GM18499 (cell line): ENCODE results near the gene CORIN.
"Not testable (repeated sequence)": the region's sequence is repeated elsewhere in the genome, so short reads cannot be mapped to it uniquely, and the experiment has no call there.

Experiments
- ATAC-seq: cut with Tn5 transposase; IDR thresholded peaks from one replicate; pipeline ENCODE4 v1.9.1; 2021; ENCODE audit warnings: moderate number of reproducible peaks; ENCODE audit not compliant: insufficient read depth, unreplicated experiment

Gene CORIN

DNA sequence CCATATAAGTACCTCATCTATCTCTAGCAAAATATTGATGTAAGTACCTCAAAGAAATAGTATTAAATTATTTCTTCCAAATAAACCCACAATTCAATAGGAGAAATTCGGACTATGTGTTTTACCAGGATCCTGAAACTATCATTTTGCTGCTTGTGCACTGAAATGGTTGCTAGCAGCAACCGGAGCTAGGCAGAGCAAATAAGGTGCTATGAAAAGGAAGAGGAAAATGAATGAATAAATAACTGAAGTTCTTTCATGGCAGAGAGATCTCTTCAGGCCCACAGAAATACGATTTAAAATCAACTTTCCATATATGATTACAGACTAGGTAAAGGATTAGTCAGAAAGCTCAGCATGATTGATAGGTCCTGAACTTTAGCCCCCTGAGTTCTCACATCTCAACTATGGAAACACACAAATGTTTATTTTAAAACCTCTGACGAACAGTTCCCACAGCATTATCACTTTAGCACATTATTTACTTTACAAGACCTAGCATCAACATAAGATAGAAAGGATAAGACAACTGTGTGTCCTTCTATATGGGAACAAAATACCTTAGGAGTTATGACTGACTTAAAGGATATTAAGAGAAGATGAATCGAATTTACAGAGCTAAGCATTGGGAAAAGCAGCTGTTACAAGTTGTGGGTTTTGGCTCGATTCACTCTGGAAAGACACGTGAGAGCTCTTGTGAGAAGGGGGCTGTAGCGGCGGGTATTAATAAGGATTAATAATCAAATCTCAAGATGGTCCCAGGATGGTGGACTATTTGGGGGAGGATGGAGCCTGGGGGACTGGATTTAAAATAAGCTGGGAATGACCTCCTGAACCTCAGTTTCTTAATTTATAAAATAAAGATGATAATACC, 104.3 kb downstream of the CORIN start:
- no peak for ATAC-seq

DNA sequence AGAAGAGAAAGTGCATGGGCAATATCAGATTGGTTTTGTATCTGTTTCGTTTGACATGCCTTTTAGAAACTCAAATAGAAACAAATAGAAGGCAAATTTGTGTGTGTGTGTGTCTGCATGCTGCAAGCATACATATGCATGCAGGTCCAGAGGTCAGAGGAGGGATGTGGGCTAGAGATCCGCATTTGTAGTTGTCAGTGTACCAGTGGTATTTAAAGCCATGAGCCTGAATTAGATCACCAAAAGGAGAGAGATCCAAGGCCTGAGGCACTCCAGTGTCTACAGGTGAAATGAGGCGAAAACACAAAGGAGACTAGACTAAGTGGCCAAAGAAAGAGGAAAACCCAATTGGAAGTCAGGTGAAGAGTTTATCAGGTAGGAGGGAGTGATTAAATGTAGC, 106.7 kb downstream of the CORIN start:
- no peak for ATAC-seq

DNA sequence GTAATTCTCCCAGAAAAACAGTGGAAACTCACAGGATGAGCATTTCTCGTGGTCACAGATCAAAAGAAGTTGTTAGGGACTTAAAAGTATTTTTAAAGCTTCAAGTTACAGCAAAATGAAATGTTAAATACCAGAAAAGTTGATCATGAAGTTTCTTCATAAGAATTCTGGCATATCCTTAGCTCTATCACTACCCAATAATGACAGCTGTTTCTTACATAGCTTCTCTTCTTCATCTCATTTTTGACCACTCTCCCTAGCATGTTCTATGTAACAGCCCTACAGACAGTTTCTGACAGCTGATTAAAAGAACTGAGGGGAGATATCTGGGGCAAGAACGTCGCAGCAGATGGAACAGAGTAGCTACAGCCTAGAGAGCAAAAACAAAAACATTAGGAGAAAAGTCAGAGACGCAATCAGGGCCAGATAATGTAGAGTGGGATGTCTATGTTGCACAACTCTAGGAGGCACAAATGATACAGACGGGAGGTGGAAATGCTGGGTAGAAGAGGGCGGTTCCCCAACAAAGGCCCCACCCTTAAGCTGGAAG, 108.7 kb downstream of the CORIN start:
- ATAC-seq, result no peak

- no peak for ATAC-seq
Measured at GRCh38 chr4:47721892-47722575, 115.8 kb downstream of the CORIN start.

- ATAC-seq, result no peak
Measured at GRCh38 chr4:47721485-47721884, 116.4 kb downstream of the CORIN start.

DNA sequence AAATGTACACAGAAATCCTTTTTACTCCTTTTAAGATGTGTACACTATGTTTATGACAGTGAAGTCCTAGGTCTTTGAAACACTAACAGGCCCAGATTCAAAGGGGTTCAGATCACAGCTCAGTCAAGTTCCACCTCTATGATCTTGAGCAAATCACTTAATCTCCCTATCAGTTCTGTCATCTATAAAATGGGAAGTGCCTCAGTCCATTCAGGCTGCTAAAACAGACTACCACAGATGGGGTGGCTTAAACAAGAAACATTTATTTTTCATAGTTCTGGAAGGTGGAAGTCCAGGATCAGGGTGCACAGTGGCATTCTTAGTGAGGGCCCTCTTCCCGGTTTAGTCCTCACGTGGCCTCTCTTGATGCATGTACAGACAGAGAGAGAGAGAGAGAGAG, 117.1 kb downstream of the CORIN start:
- ATAC-seq, result no peak

DNA sequence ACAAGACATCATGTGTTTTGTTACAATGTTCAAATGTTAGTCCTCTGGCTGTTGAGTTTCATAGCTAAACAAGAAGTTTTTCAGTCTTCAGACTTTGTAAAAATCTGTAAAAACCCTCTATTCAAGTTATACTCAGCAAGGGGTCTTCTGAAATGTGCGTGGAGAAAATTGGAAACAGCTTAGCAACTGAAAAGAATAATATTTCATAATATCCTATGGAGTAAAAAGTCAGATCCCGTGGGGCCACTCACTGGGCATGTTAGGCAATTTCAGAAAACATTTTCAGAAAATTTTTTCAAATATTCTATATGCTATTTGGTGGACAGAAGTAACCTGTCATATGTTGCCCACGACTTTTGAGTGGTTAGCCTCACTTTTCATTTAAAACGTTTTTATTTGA, 118.3 kb downstream of the CORIN start:
- no peak for ATAC-seq

GRCh38 chr4:47718696-47719095, 119.2 kb downstream of the CORIN start:
- ATAC-seq, result no peak

GRCh38 chr4:47717188-47717587, 120.7 kb downstream of the CORIN start:
- no peak for ATAC-seq

- no peak for ATAC-seq
Measured at GRCh38 chr4:47715716-47716416, 122.0 kb downstream of the CORIN start.

DNA sequence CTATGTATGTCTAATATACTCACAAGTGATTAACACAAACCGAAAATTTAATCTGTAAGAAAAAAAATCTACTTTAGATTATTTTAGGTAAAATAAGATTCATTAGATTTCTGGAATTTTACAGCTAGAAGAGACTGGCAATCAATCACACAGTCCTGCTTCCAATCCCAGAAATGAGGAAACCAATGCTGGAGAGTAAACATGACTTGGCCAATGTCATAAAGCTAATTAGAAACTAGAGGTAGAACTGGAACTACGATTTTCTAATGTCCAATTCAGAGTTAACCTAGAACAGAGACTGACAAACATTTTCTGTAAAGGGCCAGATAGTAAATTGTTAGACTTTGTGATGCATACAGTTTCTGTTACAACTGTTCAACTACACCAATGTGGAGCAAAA, 123.6 kb downstream of the CORIN start:
- no peak for ATAC-seq

DNA sequence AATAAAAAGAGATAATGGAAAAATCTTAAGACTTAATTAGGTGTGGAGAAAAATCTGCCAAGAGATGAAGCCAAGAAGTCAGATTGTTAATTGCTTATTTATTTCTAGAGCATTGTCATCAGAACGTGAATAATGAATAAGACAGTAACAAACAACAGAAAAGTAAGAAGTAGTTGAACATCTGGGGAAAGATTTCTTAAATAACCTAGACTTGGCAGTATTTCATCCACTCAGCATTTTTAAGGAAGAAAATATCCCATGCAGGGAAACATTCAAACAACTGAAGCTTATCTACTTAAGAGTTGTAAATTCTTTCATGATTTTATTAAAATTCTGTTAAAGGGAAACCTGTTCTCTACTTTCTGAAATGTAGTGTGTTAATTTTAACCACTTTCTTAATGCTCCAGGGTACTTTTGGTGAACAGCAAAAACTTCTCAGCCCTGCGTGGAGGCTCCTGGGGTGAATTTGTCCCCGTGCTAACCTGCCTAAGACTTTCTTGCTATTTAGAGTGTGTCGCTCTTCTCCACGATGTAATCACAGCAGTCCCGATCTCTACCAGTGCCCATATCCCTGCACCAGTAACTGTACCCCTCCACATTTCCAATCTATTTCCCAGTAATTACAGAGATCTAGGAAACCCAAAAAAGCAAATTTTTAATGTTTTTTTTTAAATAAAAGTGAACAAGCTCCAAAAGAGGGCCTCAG, 124.6 kb downstream of the CORIN start:
- no peak for ATAC-seq

DNA sequence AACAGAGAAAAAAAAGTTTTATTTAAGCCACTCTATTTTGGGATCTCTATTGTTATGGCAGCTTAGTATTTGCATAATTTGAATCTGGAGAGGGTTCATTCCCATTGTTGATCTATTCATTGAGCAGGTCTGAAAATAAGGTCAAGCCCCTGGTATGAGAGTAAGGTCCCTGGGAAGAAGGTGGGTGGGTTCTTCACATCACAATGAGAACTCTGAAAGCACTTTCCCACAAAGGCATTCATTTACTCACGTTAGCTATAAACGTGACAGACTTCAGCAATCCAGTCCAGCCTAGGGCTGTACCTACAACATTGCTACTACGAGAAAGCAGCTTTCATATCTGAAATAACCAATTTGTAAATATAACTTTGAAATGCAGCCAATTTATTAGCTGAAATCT, 126.2 kb downstream of the CORIN start:
- no peak for ATAC-seq

- no peak for ATAC-seq
Measured at GRCh38 chr4:47711183-47711582, 126.7 kb downstream of the CORIN start.

GRCh38 chr4:47706352-47706751, 131.5 kb downstream of the CORIN start:
- ATAC-seq, result not testable (repeated sequence)

DNA sequence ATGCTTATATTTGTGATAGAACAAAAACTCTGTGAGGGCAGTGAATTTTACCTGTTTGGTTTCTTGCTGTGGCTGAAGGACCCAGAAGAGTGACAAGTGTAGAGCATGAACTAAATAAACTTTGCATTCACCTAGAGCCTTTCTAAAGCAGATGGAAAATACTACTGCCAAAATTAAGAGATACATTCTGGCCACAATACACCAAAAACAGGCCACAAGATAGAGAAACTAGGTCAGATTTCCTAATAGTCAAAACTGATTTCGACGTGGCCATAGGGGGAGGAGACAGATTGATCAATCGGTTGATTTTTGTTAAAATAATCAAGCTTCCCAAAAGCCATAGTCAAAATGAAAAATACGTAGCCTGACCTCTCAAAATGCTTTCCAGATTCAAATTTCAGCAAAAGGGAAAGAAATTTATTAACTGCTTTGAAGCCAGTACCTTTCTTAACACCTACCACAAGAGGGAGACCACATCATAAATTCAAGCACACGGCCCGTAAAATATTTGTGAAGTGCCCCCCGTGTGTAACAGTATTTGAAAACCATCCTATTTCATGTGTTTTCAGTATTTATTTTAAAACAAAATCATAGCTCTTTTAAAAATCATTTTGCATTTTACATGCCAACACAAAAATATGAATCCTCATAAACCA, 132.4 kb downstream of the CORIN start:
- ATAC-seq, result no peak

GRCh38 chr4:47704693-47705325, 133.1 kb downstream of the CORIN start:
- no peak for ATAC-seq

- ATAC-seq, result no peak
Measured at GRCh38 chr4:47703956-47704355, 133.9 kb downstream of the CORIN start.

GRCh38 chr4:47703008-47703407, 134.9 kb downstream of the CORIN start:
- ATAC-seq, result no peak
